ENCODE results near the gene STYXL1. TPM values are rescaled to one million over a fixed set of nuclear protein-coding genes. Genes with fewer than 3 reads are reported as not detected.

STYXL1 gene
- total RNA-seq, 1 donor from 2014 or later, result 56.1 TPM

- Histone ChIP-seq H3K27me3 (no peaks in the 10 kb centered on the region), H3K79me2 (ENCODE audit: low read depth) (no peaks in the 10 kb centered on the region), H3K27ac (peak overlapping the region; percentile 20), H3K4me3 (no peak overlapping the region), H3K36me3 (no peaks in the 10 kb centered on the region), H3F3A (ENCODE audit: low read depth) (peaks cover 17% of the 10 kb centered on the region), H3K9ac (no peak overlapping the region), H4K20me1 (ENCODE audit: low read depth) (peaks cover 28% of the 10 kb centered on the region), H2AFZ (replicated peaks) (no peak overlapping the region), H3K4me1 (peaks cover 42% of the 10 kb centered on the region), H3K9me3 (ENCODE audit: low read depth) (no peaks in the 10 kb centered on the region), H3K4me2 (peak overlapping the region; percentile 16)
- peaks cover 8% of the 10 kb centered on the region for H3K27me3 Mint-ChIP-seq (ENCODE audit: insufficient read depth, low read depth)
- no peak for TF ChIP-seq EZH2 (IDR thresholded peaks at IDR 0.05)
- no peak for TF ChIP-seq EZH2phosphoT487 (IDR thresholded peaks at IDR 0.05)
- TF ChIP-seq, protein P1, sequence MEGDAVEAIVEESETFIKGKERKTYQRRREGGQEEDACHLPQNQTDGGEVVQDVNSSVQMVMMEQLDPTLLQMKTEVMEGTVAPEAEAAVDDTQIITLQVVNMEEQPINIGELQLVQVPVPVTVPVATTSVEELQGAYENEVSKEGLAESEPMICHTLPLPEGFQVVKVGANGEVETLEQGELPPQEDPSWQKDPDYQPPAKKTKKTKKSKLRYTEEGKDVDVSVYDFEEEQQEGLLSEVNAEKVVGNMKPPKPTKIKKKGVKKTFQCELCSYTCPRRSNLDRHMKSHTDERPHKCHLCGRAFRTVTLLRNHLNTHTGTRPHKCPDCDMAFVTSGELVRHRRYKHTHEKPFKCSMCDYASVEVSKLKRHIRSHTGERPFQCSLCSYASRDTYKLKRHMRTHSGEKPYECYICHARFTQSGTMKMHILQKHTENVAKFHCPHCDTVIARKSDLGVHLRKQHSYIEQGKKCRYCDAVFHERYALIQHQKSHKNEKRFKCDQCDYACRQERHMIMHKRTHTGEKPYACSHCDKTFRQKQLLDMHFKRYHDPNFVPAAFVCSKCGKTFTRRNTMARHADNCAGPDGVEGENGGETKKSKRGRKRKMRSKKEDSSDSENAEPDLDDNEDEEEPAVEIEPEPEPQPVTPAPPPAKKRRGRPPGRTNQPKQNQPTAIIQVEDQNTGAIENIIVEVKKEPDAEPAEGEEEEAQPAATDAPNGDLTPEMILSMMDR (IDR thresholded peaks at IDR 0.05), result no peak
- H3K4me3 Mint-ChIP-seq, result peak overlapping the region; percentile 74
- peaks cover 88% of the 10 kb centered on the region for H3K4me1 Mint-ChIP-seq
- H3K27ac Mint-ChIP-seq, result peak overlapping the region; percentile 98
- no peak for DNase-seq (ENCODE audit: low spot score)
- no peaks in the 10 kb centered on the region for H3K9me3 Mint-ChIP-seq
- peaks cover 16% of the 10 kb centered on the region for H3K36me3 Mint-ChIP-seq
Observed at GRCh38 chr7:75967055-75967454, 80.7 kb downstream of the STYXL1 start.

DNA sequence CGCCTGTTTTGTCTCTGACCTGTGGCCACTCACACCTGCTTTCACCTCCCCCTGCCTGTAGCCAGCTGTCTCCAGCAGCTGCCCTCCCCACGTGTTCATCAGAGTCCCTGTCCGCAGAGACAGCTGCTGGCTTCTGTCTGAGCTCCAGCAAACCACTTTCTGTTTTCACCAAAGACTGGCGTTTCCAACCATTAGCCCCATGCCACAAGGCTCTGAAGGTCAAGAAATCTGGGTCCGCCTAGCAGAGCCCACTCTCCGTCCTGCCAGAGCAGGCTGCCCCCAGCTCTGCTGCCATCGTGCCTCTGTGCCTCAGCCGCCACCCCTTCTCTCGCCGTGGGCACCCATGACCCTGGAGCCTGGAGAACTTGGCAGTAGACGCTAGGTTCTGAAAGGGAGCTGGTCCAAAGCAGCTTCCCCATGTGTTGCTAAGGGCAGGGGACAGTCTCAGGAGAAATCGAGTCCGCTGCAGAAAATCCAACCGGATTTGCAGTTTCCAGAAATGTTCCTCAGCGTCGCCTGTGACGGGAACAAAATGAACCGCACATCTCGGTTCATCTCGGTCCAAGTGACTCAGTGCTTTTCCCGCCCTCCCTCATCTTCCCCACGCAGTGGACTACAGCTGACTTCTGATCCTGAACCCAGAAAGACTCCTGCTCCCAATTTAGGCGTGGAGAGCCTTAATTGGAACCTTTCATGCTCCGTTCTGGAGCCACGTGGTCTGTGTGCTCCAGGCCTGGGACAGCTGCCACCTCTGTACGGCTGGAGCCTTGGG, 81.4 kb downstream of the STYXL1 start:
- Histone ChIP-seq H3K27me3 (no peaks in the 10 kb centered on the region), H4K20me1 (ENCODE audit: low read depth) (peaks cover 32% of the 10 kb centered on the region), H3K4me2 (no peak overlapping the region), H2AFZ (replicated peaks) (no peak overlapping the region), H3K36me3 (no peaks in the 10 kb centered on the region), H3K4me1 (peaks cover 42% of the 10 kb centered on the region), H3K27ac (peak overlapping the region; percentile 20), H3K79me2 (ENCODE audit: low read depth) (no peaks in the 10 kb centered on the region), H3K9ac (no peak overlapping the region), H3F3A (ENCODE audit: low read depth) (peaks cover 20% of the 10 kb centered on the region), H3K4me3 (no peak overlapping the region), H3K9me3 (ENCODE audit: low read depth) (no peaks in the 10 kb centered on the region)
- Mint-ChIP-seq H3K27ac (peak overlapping the region; percentile 98), H3K4me3 (peak overlapping the region; percentile 74), H3K9me3 (no peaks in the 10 kb centered on the region), H3K36me3 (peaks cover 12% of the 10 kb centered on the region), H3K27me3 (ENCODE audit: insufficient read depth, low read depth) (peaks cover 8% of the 10 kb centered on the region), H3K4me1 (peaks cover 88% of the 10 kb centered on the region)
- DNase-seq (ENCODE audit: low spot score), result no peak
- no peak for TF ChIP-seq EZH2 (IDR thresholded peaks at IDR 0.05)
- no peak for TF ChIP-seq EZH2phosphoT487 (IDR thresholded peaks at IDR 0.05)
- TF ChIP-seq, protein P1 (IDR thresholded peaks at IDR 0.05), result no peak

- Histone ChIP-seq H3K4me1 (peaks cover 46% of the 10 kb centered on the region), H3K36me3 (no peaks in the 10 kb centered on the region), H3K27ac (peak overlapping the region; percentile 20), H3K9ac (no peak overlapping the region), H3K4me2 (no peak overlapping the region), H4K20me1 (ENCODE audit: low read depth) (peaks cover 28% of the 10 kb centered on the region), H3F3A (ENCODE audit: low read depth) (peaks cover 21% of the 10 kb centered on the region), H3K27me3 (no peaks in the 10 kb centered on the region), H3K9me3 (ENCODE audit: low read depth) (no peaks in the 10 kb centered on the region), H3K79me2 (ENCODE audit: low read depth) (no peaks in the 10 kb centered on the region), H3K4me3 (no peak overlapping the region), H2AFZ (replicated peaks) (no peak overlapping the region)
- TF ChIP-seq EZH2phosphoT487 (IDR thresholded peaks at IDR 0.05) (no peak), EZH2 (IDR thresholded peaks at IDR 0.05) (no peak)
- TF ChIP-seq, protein P1 (IDR thresholded peaks at IDR 0.05), result no peak
- Mint-ChIP-seq H3K36me3 (peaks cover 9% of the 10 kb centered on the region), H3K4me1 (peaks cover 88% of the 10 kb centered on the region), H3K27ac (peak overlapping the region; percentile 98), H3K4me3 (peak overlapping the region; percentile 78), H3K27me3 (ENCODE audit: insufficient read depth, low read depth) (peaks cover 6% of the 10 kb centered on the region), H3K9me3 (no peaks in the 10 kb centered on the region)
- no peak for DNase-seq (ENCODE audit: low spot score)
Observed at GRCh38 chr7:75965617-75966016, 82.2 kb downstream of the STYXL1 start.

Measured in neural progenitor cell (in vitro differentiated cells).